Renal pelvis (tissue), 4 donors: ENCODE data around the gene MBD6. TPM values are rescaled to one million over a fixed set of nuclear protein-coding genes. Genes with fewer than 3 reads are reported as not detected.

Experiments used
- DNase-seq: peaks from one replicate; pipeline ENCODE4 v3.0.0-alpha.2; 2013
- polyA plus RNA-seq, 3 donors: library from polyadenylated mRNA; unstranded; fragments of 120-200 nt; gene quantifications; one replicate each; pipeline ENCODE4 v1.2.1, GENCODE V29; 2013; ENCODE audit not compliant: insufficient read length in 3 of 3

The MBD6 gene
- polyA plus RNA-seq, 3 donors = 61.1 to 96.4 (median 80.6) TPM

GRCh38 chr12:57526477-57527126, 4.0 kb downstream of the MBD6 start:
- DNase-seq = no peak

GRCh38 chr12:57527184-57527583, 4.6 kb downstream of the MBD6 start:
- DNase-seq = no peak

GRCh38 chr12:57528176-57528575, 5.6 kb downstream of the MBD6 start:
- no peak for DNase-seq

GRCh38 chr12:57528831-57529555, 6.4 kb downstream of the MBD6 start:
- no peak for DNase-seq

GRCh38 chr12:57529831-57530230, 7.2 kb downstream of the MBD6 start:
- DNase-seq = no peak

- DNase-seq = no peak
These were observed 7.9 kb downstream of the MBD6 start for GRCh38 chr12:57530396-57531142.

- DNase-seq = no peak
These were observed 9.2 kb downstream of the MBD6 start for GRCh38 chr12:57531836-57532235.

- no peak for DNase-seq
These were observed 10.5 kb downstream of the MBD6 start for GRCh38 chr12:57533108-57533507.

GRCh38 chr12:57534250-57534649, 11.6 kb downstream of the MBD6 start:
- DNase-seq = no peak

GRCh38 chr12:57534991-57535543, 12.4 kb downstream of the MBD6 start:
- no peak for DNase-seq

GRCh38 chr12:57535764-57536596, 13.4 kb downstream of the MBD6 start:
- no peak for DNase-seq

GRCh38 chr12:57536597-57536942, 13.9 kb downstream of the MBD6 start:
- DNase-seq = no peak

GRCh38 chr12:57539134-57539768, 16.6 kb downstream of the MBD6 start:
- no peak for DNase-seq

- no peak for DNase-seq
These were observed 18.4 kb downstream of the MBD6 start for GRCh38 chr12:57541001-57541400.

- DNase-seq = no peak
These were observed 19.1 kb downstream of the MBD6 start for GRCh38 chr12:57541717-57542116.

- DNase-seq = no peak
These were observed 21.0 kb downstream of the MBD6 start for GRCh38 chr12:57543581-57543980.

- DNase-seq = no peak
These were observed 23.3 kb downstream of the MBD6 start for GRCh38 chr12:57545809-57546437.

- peak; percentile 96 for DNase-seq
These were observed 24.0 kb downstream of the MBD6 start, which contains the start of gene DCTN2 for GRCh38 chr12:57546438-57547287. DCTN2 (minus strand) TSS chr12:57547192; CDS start chr12:57547063, 129 bp downstream.

GRCh38 chr12:57547288-57548012, 24.8 kb downstream of the MBD6 start:
- DNase-seq = no peak
